ENCODE results near the gene TMOD1. TPM values are rescaled to one million over a fixed set of nuclear protein-coding genes. Genes with fewer than 3 reads are reported as not detected.

The TMOD1 gene
- total RNA-seq, 2 donors from 2014 or later: 2.0 to 2.5 TPM

DNA sequence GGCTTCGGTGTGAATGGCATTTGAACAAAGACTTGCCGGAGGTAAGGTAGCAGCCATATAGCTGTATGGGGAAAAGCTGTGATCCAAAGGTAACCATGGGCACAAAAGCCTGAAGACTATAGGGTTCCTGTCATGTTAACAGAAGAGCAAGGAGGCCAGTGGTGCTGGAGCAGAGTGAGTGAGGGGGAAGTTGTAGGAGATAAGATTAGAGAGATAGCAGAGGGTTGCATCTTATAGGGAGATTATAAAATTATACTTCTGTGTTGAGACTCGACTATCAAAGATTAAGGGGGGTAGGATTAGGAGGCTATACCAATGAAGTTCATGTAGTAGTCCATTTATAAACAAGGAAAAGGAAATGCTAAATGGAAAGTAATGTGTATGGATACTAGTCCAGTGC is 135.4 kb downstream of the TMOD1 start:
- H3K27me3 Mint-ChIP-seq: no peaks in the 10 kb centered on the region
- H3K36me3 Mint-ChIP-seq (ENCODE audit: low read depth): peaks cover 65% of the 10 kb centered on the region
- peaks cover 36% of the 10 kb centered on the region for H3K4me1 Mint-ChIP-seq
- no peaks in the 10 kb centered on the region for H3K9me3 Mint-ChIP-seq
- H3K27ac Mint-ChIP-seq: peak overlapping the region; percentile 22
- ATAC-seq (replicated peaks): no peak
- H3K4me3 Mint-ChIP-seq: peak overlapping the region; percentile 45

DNA sequence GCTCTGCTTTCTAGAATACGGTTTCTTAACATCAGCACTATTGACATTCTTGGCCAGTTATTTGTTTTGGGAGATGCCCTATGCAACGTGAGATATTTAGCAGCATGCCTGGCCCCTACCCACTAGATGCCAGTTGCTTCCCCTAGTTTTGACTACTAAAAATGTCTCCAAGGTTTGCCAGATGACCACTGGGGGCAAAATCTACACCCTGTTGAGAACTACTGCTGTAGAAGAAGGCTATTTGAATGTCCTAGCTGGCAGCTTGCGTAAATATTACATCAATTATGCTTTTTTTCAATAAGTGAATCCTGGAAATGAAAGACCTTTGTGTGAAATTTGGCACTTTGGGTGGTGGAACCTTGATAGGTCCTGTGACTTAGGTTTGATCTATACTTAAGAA is 137.2 kb downstream of the TMOD1 start:
- ATAC-seq (replicated peaks): no peak
- Mint-ChIP-seq H3K4me3 (peak overlapping the region; percentile 45), H3K27ac (peak overlapping the region; percentile 18), H3K4me1 (peaks cover 36% of the 10 kb centered on the region), H3K9me3 (no peaks in the 10 kb centered on the region), H3K27me3 (no peaks in the 10 kb centered on the region), H3K36me3 (ENCODE audit: low read depth) (peaks cover 70% of the 10 kb centered on the region)

- H3K36me3 Mint-ChIP-seq (ENCODE audit: low read depth): peaks cover 72% of the 10 kb centered on the region
- H3K4me1 Mint-ChIP-seq: peaks cover 35% of the 10 kb centered on the region
- no peaks in the 10 kb centered on the region for H3K9me3 Mint-ChIP-seq
- no peak overlapping the region for H3K4me3 Mint-ChIP-seq
- no peak for ATAC-seq (replicated peaks)
- H3K27ac Mint-ChIP-seq: peak overlapping the region; percentile 67
- H3K27me3 Mint-ChIP-seq: no peaks in the 10 kb centered on the region
Observed at GRCh38 chr9:97640325-97640724, 138.9 kb downstream of the TMOD1 start.

GRCh38 chr9:97645720-97646119 is 144.3 kb downstream of the TMOD1 start:
- peaks cover 100% of the 10 kb centered on the region for H3K36me3 Mint-ChIP-seq (ENCODE audit: low read depth)
- peaks cover 4% of the 10 kb centered on the region for H3K4me1 Mint-ChIP-seq
- H3K27me3 Mint-ChIP-seq: no peaks in the 10 kb centered on the region
- H3K9me3 Mint-ChIP-seq: no peaks in the 10 kb centered on the region
- no peak overlapping the region for H3K4me3 Mint-ChIP-seq
- no peak overlapping the region for H3K27ac Mint-ChIP-seq
- no peak for ATAC-seq (replicated peaks)

DNA sequence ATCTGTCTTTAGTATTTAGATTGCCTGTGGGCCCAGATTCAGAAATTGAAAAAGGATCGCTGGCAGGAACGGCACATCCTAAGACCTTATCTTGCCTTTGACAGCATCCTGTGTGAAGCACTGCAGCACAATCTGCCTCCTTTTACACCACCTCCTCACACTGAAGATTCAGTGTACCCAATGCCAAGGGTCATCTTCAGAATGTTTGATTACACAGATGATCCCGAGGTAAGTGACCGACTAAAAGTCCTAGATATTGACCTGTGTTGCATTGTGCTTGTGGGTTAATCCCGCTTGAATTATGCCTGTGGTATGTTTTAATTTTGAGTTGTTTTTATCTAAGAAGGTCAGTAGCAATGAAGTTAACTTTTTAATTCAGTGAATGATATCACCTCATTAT is 146.5 kb downstream of the TMOD1 start:
- Mint-ChIP-seq H3K27ac (no peak overlapping the region), H3K27me3 (no peaks in the 10 kb centered on the region), H3K9me3 (no peaks in the 10 kb centered on the region), H3K4me1 (peaks cover 4% of the 10 kb centered on the region), H3K4me3 (no peak overlapping the region), H3K36me3 (ENCODE audit: low read depth) (peaks cover 100% of the 10 kb centered on the region)
- no peak for ATAC-seq (replicated peaks)

Other genes with a start within 250 kb of the TMOD1 start
- 1 to 10 TPM in 1 of 2 donors, under 1 TPM in 1; 0.95 to 3.6 TPM for gene CCDC180, start 194.0 kb upstream of the TMOD1 start, total RNA-seq
- gene TDRD7, start 89.6 kb upstream of the TMOD1 start, total RNA-seq: 1 to 10 TPM; 6.3 to 7.5 TPM
- 10 to 100 TPM; 11.6 to 13.5 TPM for gene TSTD2, start 131.7 kb downstream of the TMOD1 start, total RNA-seq
- 10 to 100 TPM; 33.5 to 47.7 TPM for gene NCBP1, start 132.2 kb downstream of the TMOD1 start, total RNA-seq
- gene XPA, start 195.7 kb downstream of the TMOD1 start, total RNA-seq: 10 to 100 TPM; 14.0 to 16.6 TPM